Right lobe of liver (tissue), 6 donors: ENCODE results near the gene CDC45. TPM values are rescaled to one million over a fixed set of nuclear protein-coding genes. Genes with fewer than 3 reads are reported as not detected.
A peak's percentile ranks its signal among the peaks of the same experiment; 100 is the strongest.

Experiments used
- ATAC-seq, 4 donors: fragments of 200-7000 bp; cut with Tn5 transposase; one replicate each; pipeline ENCODE4 v1.9.1; 2020; ENCODE audit warnings: mild to moderate bottlenecking in 4 of 4, moderate library complexity in 4 of 4
- DNase-seq, 3 donors: peaks; one replicate each; pipeline ENCODE4 v3.0.0-alpha.2; 2020
- H3K27ac ChIP-seq, 3 donors: fragments of 200-600 bp; one replicate each; pipeline ENCODE4 v1.8.0; 2022
- H3K27me3 ChIP-seq, 2 donors: fragments of 200-600 bp; one replicate each; pipeline ENCODE4 v1.8.0; 2022
- H3K36me3 ChIP-seq, 4 donors: fragments of 200-600 bp; sonication (generic) in 1 of 4; one replicate each; pipeline versions ENCODE4 v1.5.1 to v1.8.0; 2017 to 2022; ENCODE audit warnings: control low read depth in 1 of 4
- H3K4me1 ChIP-seq, 4 donors: fragments of 200-600 bp; sonication (generic) in 1 of 4; one replicate each; pipeline versions ENCODE4 v1.5.1 to v1.8.0; 2017 to 2022; ENCODE audit warnings: control low read depth in 1 of 4
- H3K4me3 ChIP-seq, 3 donors: fragments of 200-600 bp; one replicate each; pipeline ENCODE4 v1.8.0; 2022
- H3K9me3 ChIP-seq, 4 donors: fragments of 200-600 bp; sonication (generic) in 1 of 4; one replicate each; pipeline versions ENCODE4 v1.5.1 to v1.8.0; 2017 to 2022; ENCODE audit warnings: control low read depth in 1 of 4
- POLR2A ChIP-seq: fragments of 450-650 bp; IDR thresholded peaks from one replicate; pipeline ENCODE4 v1.6.1; 2017; ENCODE audit warnings: antibody characterized with exemption, mild to moderate bottlenecking
- WGBS: methylation state at CpG from one replicate; pipeline ENCODE4 v1.1.6; 2018; ENCODE audit warnings: low coverage, low lambda C conversion rate; ENCODE audit not compliant: insufficient coverage; ENCODE audit errors: missing lambda C conversion rate; 5-methylcytosine and 5-hydroxymethylcytosine counted together
- intact Hi-C, 2 donors: fragments of 100-400 bp; cut with DNase I; formaldehyde crosslinking; loops; one replicate each; pipeline versions ENCODE4 v1.11.2 to v1.14.1; 2022
- total RNA-seq, 6 experiments: library from RNA; depleted of rRNA in 2 of 6; stranded (reverse); fragments of >200 nt in 2 of 6; fragmentation: NEBNext Ultra II Directional in 3 of 6; extraction: Animal tissue kit (Norgen Biotek cat#: 25700) in 3 of 6; gene quantifications; one replicate each; pipeline versions ENCODE4 v1.1.0 to v1.2.4, GENCODE V29; 2016 to 2023
- TF ChIP-seq, protein P1 (sequence below), 4 donors: fragments of 200-600 bp in 3 of 4; fragments of 450-650 bp in 1 of 4; IDR thresholded peaks; one replicate each; pipeline versions ENCODE4 v1.5.1 to v1.8.0; 2016 to 2022; ENCODE audit warnings: antibody characterized with exemption in 4 of 4, mild to moderate bottlenecking in 2 of 4
- donor health status: DM: no; HTN: yes; CAD: no.
- donor health status: DM: no; HTN: no; CAD: no.
- donor health status: DM: no; HTN: no; CAD: no.
- donor health status: DM: no; HTN: yes; CAD: no.
- donor health status: DM: no; HTN: yes; CAD: no.

Gene CDC45
- total RNA-seq, 6 experiments from 2014 or later = 0.39 to 4.2 (median 0.56) TPM; not detected in 1

DNA sequence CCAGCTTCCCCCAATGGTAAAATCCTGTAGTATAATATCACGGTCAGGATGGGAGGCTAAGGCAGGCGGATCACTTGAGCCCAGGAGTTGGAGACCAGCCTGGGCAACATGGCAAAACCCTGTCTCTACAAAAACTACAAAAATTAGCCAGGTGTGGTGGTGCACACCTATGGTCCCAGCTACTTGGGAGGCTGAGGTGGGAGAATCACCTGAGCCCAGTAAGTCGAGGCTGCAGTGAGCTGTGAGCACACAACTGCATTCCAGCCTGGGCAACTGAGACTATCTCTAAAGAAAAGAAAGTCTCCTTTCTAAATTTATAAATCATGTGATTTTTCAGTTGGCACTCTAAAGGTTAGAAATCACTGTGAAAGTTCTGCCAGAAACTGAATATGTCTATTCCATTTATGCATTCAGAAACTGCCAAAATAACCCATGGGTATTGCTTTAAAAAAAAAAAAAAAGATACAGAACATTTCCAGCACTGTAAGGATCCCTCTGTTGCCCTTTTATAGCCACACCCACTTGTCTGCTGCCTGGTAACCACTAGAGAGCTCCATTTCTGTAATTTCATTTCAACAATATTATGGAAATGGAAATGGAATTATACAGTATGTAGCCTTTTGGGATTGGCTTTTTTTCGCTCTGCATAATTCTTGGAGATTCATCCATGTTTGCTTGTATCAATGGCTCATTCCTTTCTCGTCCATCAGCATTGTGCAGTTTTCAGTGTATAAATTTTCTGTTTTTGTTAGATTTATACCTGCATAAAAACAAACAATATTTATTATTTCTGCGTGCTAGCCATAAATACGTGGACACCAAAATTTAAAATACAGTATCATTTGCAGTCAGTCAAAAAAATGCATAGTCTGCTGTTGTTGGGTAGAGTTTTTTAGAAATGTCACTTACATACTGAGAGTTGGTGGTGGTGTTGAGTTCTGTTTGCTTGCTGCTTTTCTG is 9.4 kb downstream of the CDC45 start:
- Histone ChIP-seq H3K4me1 (no peaks in the 10 kb centered on the region), H3K27ac (no peak overlapping the region), H3K27me3 (no peaks in the 10 kb centered on the region), H3K9me3 (no peaks in the 10 kb centered on the region), H3K36me3 (no peaks in the 10 kb centered on the region), H3K4me3 (no peak overlapping the region)
- intact Hi-C loops = no loop called here
- 82% methylated on average over 7 of the region's 7 CpGs for WGBS
- DNase-seq = no peak
- ATAC-seq = peak in 3 of 4 donors; percentile 39 to 53 (median 40)
- TF ChIP-seq POLR2A = no peak
- TF ChIP-seq, protein P1, sequence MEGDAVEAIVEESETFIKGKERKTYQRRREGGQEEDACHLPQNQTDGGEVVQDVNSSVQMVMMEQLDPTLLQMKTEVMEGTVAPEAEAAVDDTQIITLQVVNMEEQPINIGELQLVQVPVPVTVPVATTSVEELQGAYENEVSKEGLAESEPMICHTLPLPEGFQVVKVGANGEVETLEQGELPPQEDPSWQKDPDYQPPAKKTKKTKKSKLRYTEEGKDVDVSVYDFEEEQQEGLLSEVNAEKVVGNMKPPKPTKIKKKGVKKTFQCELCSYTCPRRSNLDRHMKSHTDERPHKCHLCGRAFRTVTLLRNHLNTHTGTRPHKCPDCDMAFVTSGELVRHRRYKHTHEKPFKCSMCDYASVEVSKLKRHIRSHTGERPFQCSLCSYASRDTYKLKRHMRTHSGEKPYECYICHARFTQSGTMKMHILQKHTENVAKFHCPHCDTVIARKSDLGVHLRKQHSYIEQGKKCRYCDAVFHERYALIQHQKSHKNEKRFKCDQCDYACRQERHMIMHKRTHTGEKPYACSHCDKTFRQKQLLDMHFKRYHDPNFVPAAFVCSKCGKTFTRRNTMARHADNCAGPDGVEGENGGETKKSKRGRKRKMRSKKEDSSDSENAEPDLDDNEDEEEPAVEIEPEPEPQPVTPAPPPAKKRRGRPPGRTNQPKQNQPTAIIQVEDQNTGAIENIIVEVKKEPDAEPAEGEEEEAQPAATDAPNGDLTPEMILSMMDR (IDR thresholded peaks at IDR 0.05) = peak in 2 of 4 donors; percentile 12 to 19

GRCh38 chr22:19490628-19491230 is 11.0 kb downstream of the CDC45 start:
- no peak for ATAC-seq
- Histone ChIP-seq H3K4me1 (no peaks in the 10 kb centered on the region), H3K4me3 (no peak overlapping the region), H3K36me3 (no peaks in the 10 kb centered on the region), H3K27ac (no peak overlapping the region), H3K27me3 (no peaks in the 10 kb centered on the region), H3K9me3 (no peaks in the 10 kb centered on the region)
- WGBS = 100% methylated on average over 1 of the region's 5 CpGs
- TF ChIP-seq, protein P1 (IDR thresholded peaks at IDR 0.05) = no peak
- no peak for TF ChIP-seq POLR2A
- no peak for DNase-seq
- intact Hi-C loops = loop anchor here in 1 of 2 donors (5.0 kb wide), 1 partner anchor 137 kb away; no protein-coding TSS in a partner anchor

- no peak for ATAC-seq
- WGBS = 93% methylated on average over 4 of the region's 6 CpGs
- Histone ChIP-seq H3K4me3 (no peak overlapping the region), H3K9me3 (no peaks in the 10 kb centered on the region), H3K36me3 (no peaks in the 10 kb centered on the region), H3K27ac (no peak overlapping the region), H3K4me1 (no peaks in the 10 kb centered on the region), H3K27me3 (no peaks in the 10 kb centered on the region)
- intact Hi-C loops = loop anchor here in 1 of 2 donors (5.0 kb wide), 1 partner anchor 135 kb away; no protein-coding TSS in a partner anchor
- TF ChIP-seq, protein P1 (IDR thresholded peaks at IDR 0.05) = no peak
- TF ChIP-seq POLR2A = no peak
- no peak for DNase-seq
Measured at GRCh38 chr22:19492504-19493174, 12.9 kb downstream of the CDC45 start.

- WGBS = 100% methylated on average over 3 of the region's 8 CpGs
- no peak overlapping the region for H3K27ac ChIP-seq
- no peak overlapping the region for H3K4me3 ChIP-seq
- no peaks in the 10 kb centered on the region for H3K4me1 ChIP-seq
- TF ChIP-seq POLR2A = no peak
- TF ChIP-seq, protein P1 (IDR thresholded peaks at IDR 0.05) = no peak
- H3K9me3 ChIP-seq = no peaks in the 10 kb centered on the region
- intact Hi-C loops = loop anchor here in 1 of 2 donors (5.0 kb wide), 1 partner anchor 133 kb away; no protein-coding TSS in a partner anchor
- ATAC-seq (no peak), DNase-seq (no peak)
- H3K36me3 ChIP-seq = no peaks in the 10 kb centered on the region
- H3K27me3 ChIP-seq = no peaks in the 10 kb centered on the region
Measured at GRCh38 chr22:19494001-19494560, 14.4 kb downstream of the CDC45 start.
